Activated T-cell treated with anti-CD3 and anti-CD28 coated beads, Interleukin-2, amount 50 U/mL, for 48 hours (primary cell): ENCODE results near the gene RHBDF2.

ENCODE experiments used
- DNase-seq, 2 experiments: peaks; one replicate each; pipeline ENCODE4 v3.0.0-alpha.2; 2020

Gene RHBDF2

GRCh38 chr17:76432712-76433336 lies 68.4 kb downstream of the RHBDF2 start:
- DNase-seq = no peak

- DNase-seq = no peak
Measured at GRCh38 chr17:76432004-76432403, 69.2 kb downstream of the RHBDF2 start.

GRCh38 chr17:76431509-76431908 lies 69.7 kb downstream of the RHBDF2 start:
- no peak for DNase-seq

- DNase-seq = no peak
Measured at GRCh38 chr17:76428511-76428910, 72.7 kb downstream of the RHBDF2 start.

DNA sequence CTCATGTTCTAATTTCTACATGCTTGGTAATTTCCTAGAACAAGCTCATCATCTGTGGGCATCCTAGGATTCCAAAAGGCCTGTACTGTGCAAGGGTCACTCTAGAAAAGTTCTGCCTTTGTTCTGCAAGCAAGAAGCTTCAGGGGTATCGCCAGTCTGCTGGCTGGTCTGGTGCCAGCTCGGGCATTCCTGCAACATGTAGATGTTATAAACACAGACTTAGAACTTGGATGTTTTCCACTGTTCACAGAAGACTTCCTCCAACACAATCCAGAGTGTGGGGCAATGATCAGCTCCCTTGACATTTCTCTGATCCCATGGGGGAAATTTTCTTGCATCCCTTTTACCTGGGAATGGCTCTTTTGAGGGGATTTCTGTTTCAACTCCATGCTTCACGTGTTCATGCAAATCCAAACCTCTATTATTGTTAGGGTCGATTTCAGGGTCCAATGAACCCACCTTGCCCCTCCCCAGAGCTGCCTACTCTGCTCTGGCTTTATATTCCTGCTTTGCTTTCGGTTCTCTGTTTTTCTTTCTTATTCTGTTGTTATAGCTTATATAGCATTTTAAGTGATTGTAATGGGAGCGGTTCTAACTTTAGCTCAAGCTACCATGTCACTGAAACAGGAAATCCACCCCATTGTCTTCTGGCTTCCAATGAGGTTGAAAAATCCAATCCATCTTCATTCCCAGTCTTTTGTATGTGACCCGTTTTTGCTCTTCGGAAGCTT lies 73.6 kb downstream of the RHBDF2 start:
- DNase-seq = no peak

- no peak for DNase-seq
Measured at GRCh38 chr17:76426853-76427252, 74.4 kb downstream of the RHBDF2 start.

DNA sequence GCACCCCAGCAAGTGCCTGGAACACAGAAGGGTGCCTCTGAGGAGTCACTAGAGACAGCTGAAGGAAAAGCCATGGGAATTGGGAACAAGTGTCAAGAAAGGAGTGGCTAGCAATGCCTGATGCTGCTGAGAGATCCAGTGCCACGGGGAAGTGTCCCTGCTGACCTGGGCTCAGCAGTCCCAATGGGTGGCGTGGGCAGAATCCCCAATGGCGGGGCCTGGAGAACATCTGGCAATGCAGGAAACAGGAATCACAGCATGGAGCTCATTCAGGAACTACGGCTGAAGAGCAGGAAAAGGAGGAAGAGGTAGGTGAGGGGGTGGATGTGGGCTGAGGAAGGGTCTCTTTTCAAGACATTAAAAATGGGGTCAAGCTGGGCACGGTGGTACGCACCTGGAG lies 78.4 kb downstream of the RHBDF2 start:
- DNase-seq = no peak

- no peak for DNase-seq
Measured at GRCh38 chr17:76422406-76422805, 78.8 kb downstream of the RHBDF2 start.

DNA sequence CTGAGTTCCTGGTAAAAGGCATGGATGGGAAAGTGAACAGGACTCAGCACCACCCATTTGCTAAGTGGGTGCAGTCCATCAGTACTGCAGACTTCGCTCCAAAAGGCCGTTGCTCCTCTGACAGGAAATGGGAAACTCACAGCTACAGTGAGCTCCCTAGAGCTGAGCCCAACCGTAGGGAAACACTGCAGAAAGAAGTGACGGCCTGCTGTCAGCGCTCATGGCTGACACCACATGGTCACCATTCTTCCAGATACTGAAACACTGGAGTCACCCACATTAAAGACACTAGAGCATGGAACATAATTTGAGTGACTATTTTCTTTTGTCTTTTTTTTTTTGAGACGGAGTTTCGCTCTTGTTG lies 80.2 kb downstream of the RHBDF2 start:
- no peak for DNase-seq
